Stomach (tissue), 4 donors: ENCODE measurements around the gene CHD5.

ENCODE experiments used
- EP300 ChIP-seq: sonication (generic); formaldehyde crosslinking; IDR thresholded peaks from one replicate; pipeline ENCODE4 v1.6.1; 2017; ENCODE audit warnings: antibody characterized with exemption
- POLR2A ChIP-seq, 4 donors: fragments of 450-650 bp; IDR thresholded peaks; one replicate each; pipeline ENCODE4 v1.6.1; 2016; ENCODE audit warnings: antibody characterized with exemption in 4 of 4, control low read depth in 2 of 4, mild to moderate bottlenecking in 1 of 4, moderate library complexity in 1 of 4
- POLR2AphosphoS5 ChIP-seq, 3 donors: sonication (generic); formaldehyde crosslinking; IDR thresholded peaks; one replicate each; pipeline ENCODE4 v1.6.1; 2016; ENCODE audit warnings: antibody characterized with exemption in 3 of 3
- TF ChIP-seq, protein P1 (sequence below), 7 experiments: fragments of 450-650 bp in 4 of 7; fragments of 200-600 bp in 3 of 7; sonication (generic) in 3 of 7; IDR thresholded peaks; one replicate each; pipeline ENCODE4 v1.5.1; 2016 to 2019; ENCODE audit warnings: antibody characterized with exemption in 7 of 7, control low read depth in 2 of 7, mild to moderate bottlenecking in 1 of 7

DNA sequence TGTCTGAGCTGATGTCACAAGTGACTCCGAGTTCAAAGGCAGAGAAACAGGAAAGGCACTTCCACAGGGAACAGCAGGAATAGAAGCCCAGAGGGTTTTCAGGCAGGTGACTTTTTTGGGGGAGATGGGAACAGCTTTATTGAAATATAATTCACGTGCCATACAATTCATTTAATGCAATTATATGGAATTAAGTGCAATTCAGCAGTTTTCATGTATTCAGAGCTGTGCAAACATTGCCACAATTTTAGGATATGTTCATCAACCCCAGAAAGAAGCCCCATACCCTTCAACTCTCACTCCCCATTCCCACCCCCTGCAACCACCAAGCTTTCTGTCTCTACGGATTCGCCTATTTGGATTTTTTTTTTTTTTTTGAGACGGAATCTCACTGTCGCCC lies 117.5 kb downstream of the CHD5 start:
- TF ChIP-seq, protein P1, sequence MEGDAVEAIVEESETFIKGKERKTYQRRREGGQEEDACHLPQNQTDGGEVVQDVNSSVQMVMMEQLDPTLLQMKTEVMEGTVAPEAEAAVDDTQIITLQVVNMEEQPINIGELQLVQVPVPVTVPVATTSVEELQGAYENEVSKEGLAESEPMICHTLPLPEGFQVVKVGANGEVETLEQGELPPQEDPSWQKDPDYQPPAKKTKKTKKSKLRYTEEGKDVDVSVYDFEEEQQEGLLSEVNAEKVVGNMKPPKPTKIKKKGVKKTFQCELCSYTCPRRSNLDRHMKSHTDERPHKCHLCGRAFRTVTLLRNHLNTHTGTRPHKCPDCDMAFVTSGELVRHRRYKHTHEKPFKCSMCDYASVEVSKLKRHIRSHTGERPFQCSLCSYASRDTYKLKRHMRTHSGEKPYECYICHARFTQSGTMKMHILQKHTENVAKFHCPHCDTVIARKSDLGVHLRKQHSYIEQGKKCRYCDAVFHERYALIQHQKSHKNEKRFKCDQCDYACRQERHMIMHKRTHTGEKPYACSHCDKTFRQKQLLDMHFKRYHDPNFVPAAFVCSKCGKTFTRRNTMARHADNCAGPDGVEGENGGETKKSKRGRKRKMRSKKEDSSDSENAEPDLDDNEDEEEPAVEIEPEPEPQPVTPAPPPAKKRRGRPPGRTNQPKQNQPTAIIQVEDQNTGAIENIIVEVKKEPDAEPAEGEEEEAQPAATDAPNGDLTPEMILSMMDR (IDR thresholded peaks at IDR 0.05), result no peak
- TF ChIP-seq POLR2A (IDR thresholded peaks at IDR 0.05) (no peak), POLR2AphosphoS5 (IDR thresholded peaks at IDR 0.05) (no peak), EP300 (no peak)
